ES-I3 (cell line): ENCODE results near the gene APBB2.
"Not testable (repeated sequence)": the region's sequence is repeated elsewhere in the genome, so short reads cannot be mapped to it uniquely, and the experiment has no call there.

Experiments
- H3K36me3 ChIP-seq: 2 replicates; pipeline ENCODE4 v1.6.1; 2013; ENCODE audit warnings: mild to moderate bottlenecking, low read length, control low read depth, moderate library complexity; ENCODE audit not compliant: insufficient read depth
- H3K4me1 ChIP-seq: 2 replicates; pipeline ENCODE4 v1.6.1; 2013; ENCODE audit warnings: mild to moderate bottlenecking, control low read depth, low read length; ENCODE audit not compliant: insufficient read depth
- H3K9ac ChIP-seq: 2 replicates; pipeline ENCODE4 v1.6.1; 2013; ENCODE audit warnings: low read depth, mild to moderate bottlenecking, low read length, moderate library complexity
- H3K9me3 ChIP-seq: 2 replicates; pipeline ENCODE4 v1.6.1; 2013; ENCODE audit warnings: mild to moderate bottlenecking, low read length, moderate library complexity; ENCODE audit not compliant: control insufficient read depth, insufficient read depth

Gene APBB2

DNA sequence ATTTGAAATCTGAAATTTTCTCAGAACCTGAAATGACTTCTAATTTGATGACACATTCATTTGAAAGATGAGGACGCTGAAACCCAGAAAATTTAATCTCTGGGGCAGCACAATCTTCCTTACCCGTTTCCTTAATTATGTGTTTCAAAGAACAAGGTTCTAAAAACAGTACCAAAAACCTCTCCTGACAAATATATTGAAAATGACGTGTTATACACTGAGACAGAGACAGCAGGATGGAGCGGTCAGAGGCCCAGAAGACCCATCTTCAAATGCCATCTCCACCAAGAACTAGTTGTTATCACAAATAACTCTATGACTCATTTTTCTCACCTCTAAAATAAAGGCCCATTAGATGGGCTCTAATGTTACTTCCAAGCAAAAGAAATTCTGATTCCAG, 287.3 kb downstream of the APBB2 start:
- peaks cover 4% of the 10 kb centered on the region; the same call in 1 of the 2 replicates for H3K36me3 ChIP-seq
- no peaks in the 10 kb centered on the region for H3K9me3 ChIP-seq
- peaks cover 13% of the 10 kb centered on the region for H3K4me1 ChIP-seq
- H3K9ac ChIP-seq, result no peak overlapping the region

DNA sequence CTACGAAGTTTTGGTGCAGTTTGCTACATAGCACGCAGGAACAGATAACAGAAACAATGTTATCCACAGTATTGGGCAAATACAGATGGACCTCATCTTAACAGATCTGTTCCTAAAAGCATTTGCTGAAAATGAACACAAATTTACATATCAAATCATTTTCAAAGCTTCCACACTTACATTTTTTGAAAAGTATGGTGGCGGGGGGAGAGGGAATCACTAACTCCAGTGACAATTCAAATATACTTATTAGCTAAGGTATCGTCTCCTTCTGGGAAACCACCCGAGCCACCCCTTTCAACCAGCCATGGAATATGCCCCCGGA, 289.6 kb downstream of the APBB2 start:
- H3K9me3 ChIP-seq, result no peaks in the 10 kb centered on the region
- H3K9ac ChIP-seq, result no peak overlapping the region
- peaks cover 5% of the 10 kb centered on the region for H3K4me1 ChIP-seq
- H3K36me3 ChIP-seq, result peaks cover 4% of the 10 kb centered on the region; the same call in 1 of the 2 replicates

DNA sequence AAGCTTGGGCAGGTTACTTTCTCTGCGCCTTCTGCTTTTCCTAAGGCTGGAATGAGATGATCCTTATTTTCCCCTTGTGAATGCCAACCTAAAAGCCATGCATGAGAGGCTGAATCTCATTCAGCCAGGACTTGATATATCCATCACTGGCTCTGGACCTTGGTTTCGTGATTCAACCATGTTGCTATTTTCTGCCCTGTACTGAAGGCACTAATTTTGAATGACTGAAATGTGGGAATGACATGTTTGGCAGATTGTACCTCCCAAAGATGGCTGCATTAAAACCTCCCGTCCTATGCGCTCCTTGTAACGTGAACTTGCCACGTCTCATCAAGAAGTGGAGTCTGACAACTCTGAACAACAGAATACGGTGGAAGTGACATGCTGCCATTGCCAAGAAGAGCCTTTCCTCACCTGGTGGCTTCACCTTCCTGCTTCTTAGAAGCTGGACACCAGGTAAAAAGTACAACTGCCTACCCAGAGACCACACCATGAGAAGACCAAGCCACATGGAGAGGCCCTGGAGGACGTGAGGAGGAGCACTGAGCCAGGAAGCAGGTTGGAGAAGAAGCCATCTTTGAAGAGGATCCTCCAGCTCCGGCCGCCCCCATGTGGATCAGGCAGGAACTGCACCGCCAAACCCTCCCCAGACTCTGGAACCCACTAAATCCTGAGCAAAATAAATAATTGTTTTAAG, 290.1 kb downstream of the APBB2 start:
- Histone ChIP-seq H3K36me3 (peaks cover 4% of the 10 kb centered on the region; the same call in 1 of the 2 replicates), H3K4me1 (peaks cover 5% of the 10 kb centered on the region), H3K9me3 (no peaks in the 10 kb centered on the region), H3K9ac (no peak overlapping the region)

DNA sequence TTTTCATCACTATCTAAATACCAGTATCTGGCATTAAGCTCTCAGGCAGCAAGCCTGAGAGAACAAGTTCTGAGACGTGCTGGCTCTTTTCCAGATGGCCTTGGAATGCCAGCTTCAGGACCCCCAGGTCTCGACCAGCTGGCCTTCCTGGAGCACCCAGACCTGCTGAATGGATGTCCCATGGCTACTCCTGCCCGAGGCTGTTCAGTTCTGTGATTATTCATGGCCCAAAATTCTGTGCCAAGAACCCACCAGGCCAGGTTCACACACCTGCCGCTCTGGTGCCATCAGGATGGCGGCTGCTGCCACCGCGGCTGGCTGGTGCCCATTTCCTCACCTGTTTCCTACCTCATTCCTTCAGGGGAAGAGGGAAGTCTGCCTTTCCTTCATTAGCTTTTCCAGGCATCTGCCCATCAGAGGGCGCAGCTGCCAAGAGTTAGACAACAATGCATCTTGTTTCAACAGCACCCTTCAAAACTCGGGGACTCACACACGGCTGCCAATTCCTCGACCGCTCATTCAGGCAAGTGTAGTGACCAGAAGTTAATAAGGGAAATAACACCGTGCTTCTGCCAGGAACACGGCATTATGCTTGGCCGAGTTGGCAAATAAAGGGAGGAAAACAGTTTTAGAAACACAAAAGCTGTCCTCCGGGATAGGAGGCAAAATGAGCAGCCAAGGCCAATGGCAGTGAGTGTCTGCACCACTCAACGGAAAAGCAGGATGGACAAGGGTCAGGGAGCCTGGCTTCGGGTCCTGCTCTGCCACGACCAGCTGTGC, 290.8 kb downstream of the APBB2 start:
- no peaks in the 10 kb centered on the region for H3K9me3 ChIP-seq
- H3K4me1 ChIP-seq, result peaks cover 7% of the 10 kb centered on the region
- H3K36me3 ChIP-seq, result peaks cover 4% of the 10 kb centered on the region; the same call in 1 of the 2 replicates
- no peak overlapping the region for H3K9ac ChIP-seq

DNA sequence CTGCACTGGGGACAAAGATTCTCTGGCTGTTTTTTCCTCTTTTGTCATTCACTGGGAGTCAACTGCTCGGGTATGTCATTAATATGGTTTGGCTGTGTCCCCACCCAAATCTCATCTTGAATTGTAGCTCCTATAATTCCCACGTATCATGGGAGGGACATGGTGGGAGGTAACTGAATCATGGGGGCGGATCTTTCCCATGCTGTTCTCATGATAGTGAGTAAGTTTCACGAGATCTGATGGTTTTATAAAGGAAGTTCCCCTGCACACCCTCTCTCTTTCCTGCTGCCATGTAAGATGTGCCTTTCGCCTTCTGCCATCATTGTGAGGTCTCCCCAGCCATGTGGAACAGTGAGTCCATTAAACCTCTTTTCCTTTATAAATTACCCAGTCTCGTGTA, 294.4 kb downstream of the APBB2 start:
- H3K36me3 ChIP-seq, H3K9ac ChIP-seq, H3K4me1 ChIP-seq, H3K9me3 ChIP-seq: not testable (repeated sequence)

DNA sequence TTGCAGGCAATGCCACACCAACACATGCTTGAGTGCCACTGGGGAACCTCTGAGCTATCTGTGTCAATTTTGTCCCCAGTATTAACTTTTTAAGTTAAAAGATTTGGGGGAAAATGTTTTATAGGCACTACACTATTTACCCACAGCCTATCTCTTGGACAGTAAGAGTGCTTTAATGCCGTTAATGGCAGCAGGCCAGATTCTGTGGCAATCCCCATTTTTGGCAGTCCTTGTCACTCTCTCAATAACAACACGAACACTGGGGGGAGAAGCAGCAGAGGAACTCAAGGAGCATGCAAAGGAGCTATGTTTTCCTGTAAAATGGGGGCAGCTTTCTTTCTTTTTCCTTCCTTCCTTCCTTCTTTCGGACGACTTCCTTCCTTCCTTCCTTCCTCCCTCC, 296.0 kb downstream of the APBB2 start:
- H3K36me3 ChIP-seq, result no peaks in the 10 kb centered on the region
- no peak overlapping the region for H3K9ac ChIP-seq

DNA sequence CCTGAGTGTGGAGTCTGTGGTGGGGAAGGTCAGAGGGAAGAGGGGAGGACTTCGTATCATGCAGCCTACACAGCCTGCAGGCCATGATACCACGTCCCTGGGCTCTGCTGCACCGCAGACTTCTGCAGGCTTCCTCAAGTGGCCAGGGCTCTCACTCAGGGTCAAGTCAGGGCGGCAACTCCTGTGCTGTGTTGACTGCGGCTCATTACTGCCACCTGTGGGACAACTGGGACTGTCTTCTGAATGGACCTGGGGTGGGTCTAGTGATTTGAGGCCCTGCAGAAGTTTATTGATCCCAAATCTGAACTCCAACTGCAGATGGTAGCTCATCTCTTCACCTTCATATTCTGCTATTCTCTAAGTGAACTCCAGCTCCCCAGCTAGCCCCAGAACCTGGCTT, 297.5 kb downstream of the APBB2 start:
- no peak overlapping the region for H3K9ac ChIP-seq
- no peaks in the 10 kb centered on the region for H3K36me3 ChIP-seq
- H3K4me1 ChIP-seq, result 0 out of 2 replicates have a peak, but pooled peaks cover 5% of the 10 kb centered on the region
- H3K9me3 ChIP-seq, result peaks cover 3% of the 10 kb centered on the region; the same call in 1 of the 2 replicates

More for the DNA sequence above, 296.0 kb downstream of the APBB2 start:
- Histone ChIP-seq H3K9me3 (peaks cover 3% of the 10 kb centered on the region; the same call in 1 of the 2 replicates), H3K4me1 (0 out of 2 replicates have a peak, but pooled peaks cover 5% of the 10 kb centered on the region)

DNA sequence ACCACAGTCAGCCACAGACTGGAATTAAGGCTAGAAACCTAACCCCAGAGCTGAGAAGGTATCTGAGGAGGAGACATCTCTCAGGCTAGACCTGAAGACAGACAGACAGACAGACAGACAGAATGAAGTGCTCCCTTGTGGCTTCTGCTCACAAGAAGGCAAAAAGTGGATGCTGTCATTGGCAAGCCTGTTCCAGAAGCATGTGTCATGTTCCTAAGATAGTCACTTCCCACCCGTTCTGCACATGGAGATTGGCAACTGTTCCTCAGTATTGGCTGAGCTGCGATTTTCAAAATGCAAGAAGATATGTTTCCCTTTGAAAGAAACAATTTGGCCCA, 298.2 kb downstream of the APBB2 start:
- H3K9ac ChIP-seq, result no peak overlapping the region
- no peaks in the 10 kb centered on the region for H3K36me3 ChIP-seq
- 0 out of 2 replicates have a peak, but pooled peaks cover 5% of the 10 kb centered on the region for H3K4me1 ChIP-seq
- H3K9me3 ChIP-seq, result peaks cover 3% of the 10 kb centered on the region; the same call in 1 of the 2 replicates

DNA sequence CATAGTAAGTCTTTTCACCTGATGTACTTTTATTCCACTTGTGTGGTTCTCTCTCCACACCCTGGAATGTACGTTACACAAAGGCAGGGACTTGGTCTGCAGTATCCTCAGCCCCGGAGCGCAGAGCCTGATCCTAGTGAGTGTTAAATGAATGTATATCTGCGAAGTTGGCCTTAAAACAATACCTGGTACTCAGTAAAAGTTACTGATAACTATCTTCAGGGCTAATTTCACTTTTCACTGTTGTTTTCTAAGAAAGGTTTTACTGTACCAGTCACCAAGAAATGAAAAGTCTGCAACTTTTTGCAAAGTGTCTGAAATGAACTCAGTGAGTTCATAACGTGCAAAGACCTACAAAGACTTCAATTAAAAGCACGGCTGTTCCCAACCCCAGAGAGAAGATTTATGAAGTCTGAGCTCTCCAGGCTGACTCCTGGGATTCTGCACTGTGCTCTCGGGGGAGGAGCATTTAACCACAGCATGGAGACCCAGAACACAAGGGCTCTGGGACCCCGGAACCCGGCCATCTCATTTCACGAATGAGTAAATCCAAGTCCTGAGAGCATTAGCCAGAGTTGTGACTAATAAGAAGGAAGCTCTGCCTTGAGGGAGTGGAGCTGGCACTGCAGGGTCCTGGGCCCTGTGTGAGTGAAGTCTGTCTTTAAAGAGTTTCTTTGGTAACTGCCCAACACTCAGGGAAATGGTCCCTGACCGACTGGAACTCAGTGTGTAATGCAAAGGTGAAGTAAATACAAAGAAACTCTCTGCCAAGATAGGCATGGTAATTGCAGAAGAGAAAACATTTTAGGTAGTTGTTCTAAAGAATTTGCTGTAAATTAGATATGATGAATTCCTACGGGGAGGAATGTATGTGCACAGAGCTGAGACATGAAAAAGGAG, 298.8 kb downstream of the APBB2 start:
- H3K36me3 ChIP-seq, result no peaks in the 10 kb centered on the region
- H3K9ac ChIP-seq, result no peak overlapping the region
- 0 out of 2 replicates have a peak, but pooled peaks cover 5% of the 10 kb centered on the region for H3K4me1 ChIP-seq
- peaks cover 3% of the 10 kb centered on the region; the same call in 1 of the 2 replicates for H3K9me3 ChIP-seq

DNA sequence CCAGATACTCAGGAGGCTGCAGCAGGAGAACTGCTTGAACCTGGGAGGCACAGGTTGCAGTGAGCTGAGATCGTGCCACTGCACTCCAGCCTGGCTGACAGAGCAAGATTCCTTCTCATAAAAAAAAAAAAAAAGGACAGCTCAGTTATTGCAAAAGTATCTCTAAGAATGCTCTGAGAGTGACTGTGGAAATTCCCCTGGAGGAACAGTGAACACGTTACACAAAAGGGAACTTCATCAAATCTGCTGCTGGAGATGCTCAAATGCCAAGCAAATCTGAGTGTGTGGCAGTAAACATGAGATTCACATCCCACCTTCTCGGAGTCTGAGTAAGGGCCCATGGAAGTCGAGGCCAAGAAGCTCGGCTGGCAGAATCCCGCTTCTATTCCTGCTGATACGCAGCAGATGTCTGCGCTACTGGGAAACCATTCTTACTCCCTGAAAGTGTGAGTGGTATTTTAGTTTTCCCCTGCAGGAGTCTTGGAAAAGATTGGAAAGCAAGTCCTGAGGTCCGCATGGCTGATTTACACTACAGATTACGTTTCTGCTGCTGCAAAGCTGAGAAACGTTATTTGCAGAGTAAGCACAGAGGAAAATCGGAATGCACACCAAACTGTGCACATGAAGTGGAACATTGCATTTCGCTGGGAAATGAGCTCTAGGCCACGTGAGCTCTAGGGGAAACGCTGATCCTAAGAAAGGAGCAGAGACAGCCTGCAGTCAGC, 301.7 kb downstream of the APBB2 start:
- Histone ChIP-seq H3K9ac (no peak overlapping the region), H3K4me1 (peaks cover 7% of the 10 kb centered on the region; the same call in 1 of the 2 replicates), H3K9me3 (peaks cover 3% of the 10 kb centered on the region; the same call in 1 of the 2 replicates), H3K36me3 (no peaks in the 10 kb centered on the region)

DNA sequence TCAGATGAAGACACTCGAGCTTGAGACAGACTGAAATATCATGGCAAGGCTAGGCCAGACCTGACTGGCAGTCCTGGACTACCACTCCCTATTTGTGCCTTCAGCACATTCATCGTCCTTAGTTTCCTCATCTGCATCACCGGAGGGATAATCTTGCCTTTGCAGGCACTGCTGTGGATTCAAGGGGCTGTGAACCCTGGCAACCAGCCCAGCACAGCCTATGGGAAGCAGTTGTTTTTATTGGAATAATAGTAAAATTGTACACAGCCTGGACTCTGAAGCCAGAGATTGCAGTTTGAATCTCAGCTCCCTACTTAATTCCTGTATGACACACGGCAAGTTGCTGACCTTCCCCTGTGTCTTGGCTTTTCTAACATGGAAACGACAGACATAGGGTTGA, 303.6 kb downstream of the APBB2 start:
- Histone ChIP-seq H3K9me3 (peaks cover 3% of the 10 kb centered on the region; the same call in 1 of the 2 replicates), H3K36me3 (no peaks in the 10 kb centered on the region), H3K4me1 (peaks cover 5% of the 10 kb centered on the region; the same call in 1 of the 2 replicates), H3K9ac (no peak overlapping the region)

DNA sequence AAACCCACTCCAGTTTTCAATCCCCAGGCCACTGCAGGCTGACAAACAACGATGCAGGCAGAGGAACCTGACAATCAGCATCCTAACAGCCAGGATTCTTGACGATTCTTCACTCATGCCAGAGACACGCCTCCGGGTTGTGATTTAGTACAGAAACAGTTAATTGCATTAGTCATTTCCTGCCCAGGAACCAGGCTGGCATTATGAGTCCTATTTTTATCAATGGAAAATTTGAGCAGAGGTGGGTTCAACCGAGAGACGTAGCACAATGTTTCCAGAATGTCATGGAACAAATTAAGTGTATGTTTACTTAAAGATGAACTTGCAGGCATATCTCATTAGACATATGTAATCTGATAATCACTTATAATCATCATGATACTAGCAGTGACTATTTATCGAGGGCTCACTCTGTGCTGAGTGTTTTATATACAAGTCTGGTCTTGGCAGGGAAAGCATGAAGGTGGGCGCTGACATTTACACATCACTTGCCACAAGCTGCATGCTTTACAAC, 304.9 kb downstream of the APBB2 start:
- peaks cover 5% of the 10 kb centered on the region; the same call in 1 of the 2 replicates for H3K4me1 ChIP-seq
- H3K36me3 ChIP-seq, result no peaks in the 10 kb centered on the region
- H3K9me3 ChIP-seq, result 0 out of 2 replicates have a peak, but pooled peaks cover under 1% of the 10 kb centered on the region
- H3K9ac ChIP-seq, result no peak overlapping the region

DNA sequence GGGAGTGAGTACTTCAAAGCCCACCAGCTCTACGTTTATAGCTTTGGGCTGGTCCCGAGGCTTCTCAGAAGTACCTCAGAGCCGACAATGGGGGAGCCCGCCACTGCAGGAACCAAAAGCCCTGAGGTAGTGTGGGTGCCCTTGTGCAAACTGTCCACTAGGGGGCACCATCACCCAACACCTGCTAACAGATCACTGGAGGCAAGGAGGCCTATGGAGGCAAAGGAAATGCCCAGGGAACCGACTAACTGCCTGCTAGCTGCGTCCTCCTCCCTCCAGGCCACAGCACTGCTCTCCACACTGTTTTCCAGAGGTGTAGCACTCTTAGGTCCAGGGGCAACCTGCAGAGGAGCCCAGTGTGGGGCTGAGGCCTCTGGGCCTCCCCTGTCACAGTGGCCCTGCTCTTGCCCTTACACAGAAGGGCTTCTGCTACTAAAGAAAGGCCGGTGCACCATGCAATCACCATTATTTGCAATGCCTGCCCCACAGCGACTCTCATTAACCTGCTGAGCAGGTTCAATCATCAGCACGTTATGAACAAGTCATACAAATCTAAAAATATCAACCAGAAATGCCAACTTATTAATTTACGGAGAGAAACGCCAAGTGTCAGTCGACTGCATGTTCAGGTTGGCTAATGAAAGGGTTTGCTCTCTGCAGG, 305.5 kb downstream of the APBB2 start:
- Histone ChIP-seq H3K36me3 (no peaks in the 10 kb centered on the region), H3K4me1 (peaks cover 5% of the 10 kb centered on the region; the same call in 1 of the 2 replicates), H3K9me3 (no peaks in the 10 kb centered on the region), H3K9ac (0 out of 2 replicates have a peak overlapping the region, but pooled peaks have one; percentile 4)
